HG03378 (cell line): ENCODE measurements around the gene BIK.

ENCODE experiments used
- ATAC-seq: cut with Tn5 transposase; IDR thresholded peaks from one replicate; pipeline ENCODE4 v1.9.1; 2021; ENCODE audit warnings: mild to moderate bottlenecking, moderate library complexity; ENCODE audit not compliant: unreplicated experiment

Gene BIK

DNA sequence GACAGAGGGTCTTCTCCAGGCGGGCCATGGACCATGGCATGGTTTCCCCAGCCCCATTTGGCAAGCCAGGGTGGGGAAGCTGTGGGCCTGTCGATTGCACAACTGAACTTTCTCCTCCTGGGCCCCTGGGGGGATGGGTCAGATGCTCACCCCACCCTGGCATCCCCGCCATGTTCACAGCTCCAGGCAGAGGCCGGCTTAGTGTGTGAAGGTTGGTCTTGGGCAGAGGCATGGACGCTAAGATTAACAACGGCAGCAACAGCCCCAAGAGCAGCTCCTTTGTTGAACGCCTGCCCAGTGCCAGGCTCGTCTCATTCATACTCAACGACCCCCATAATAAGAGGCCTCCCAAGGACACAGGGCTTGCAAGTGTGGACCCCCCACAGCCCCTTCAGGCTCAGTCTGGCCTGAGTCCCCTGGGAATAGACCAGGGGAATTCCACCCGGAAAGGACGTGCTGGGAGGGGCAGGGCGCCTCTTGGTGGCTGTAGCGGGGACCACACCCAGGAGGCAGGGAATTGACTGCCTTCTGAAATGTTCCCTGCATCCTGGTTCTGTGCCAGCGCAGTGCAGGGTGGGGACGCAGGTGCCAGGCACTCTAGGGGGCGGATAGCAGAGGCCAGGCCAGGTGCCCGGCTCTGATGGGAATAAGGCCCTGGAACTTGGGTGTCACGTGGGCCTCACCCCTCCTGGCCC is 49.1 kb downstream of the BIK start:
- no peak for ATAC-seq

DNA sequence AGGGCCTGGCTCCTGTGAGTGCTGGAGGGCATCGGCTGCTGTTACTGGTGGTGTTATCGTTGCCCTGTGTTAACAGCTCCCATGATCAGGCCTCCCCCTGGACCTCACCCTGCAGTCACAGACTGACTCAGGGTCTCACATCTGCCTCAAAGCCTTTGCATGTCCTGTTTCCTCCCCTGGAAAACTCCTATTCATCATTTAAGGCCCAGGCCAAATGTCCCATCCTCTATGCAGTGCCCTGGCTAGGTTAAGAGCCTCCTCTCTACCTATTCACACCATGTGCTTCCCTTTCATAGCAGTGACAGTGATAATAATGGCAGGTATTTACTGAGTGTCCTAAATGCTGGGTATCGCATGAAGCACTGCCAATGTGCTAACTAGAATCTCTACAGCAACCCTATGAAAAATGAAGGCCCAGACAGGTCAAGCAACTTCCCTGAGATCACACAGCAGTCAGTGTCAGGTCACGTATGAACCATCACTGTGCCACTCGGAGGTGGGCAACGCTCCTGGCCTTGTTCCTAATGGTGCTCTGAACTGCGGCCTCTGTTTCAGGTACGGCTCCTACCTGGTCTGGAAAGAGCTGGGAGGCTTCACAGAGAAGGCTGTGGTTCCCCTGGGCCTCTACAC is 50.1 kb downstream of the BIK start:
- ATAC-seq, result no peak

DNA sequence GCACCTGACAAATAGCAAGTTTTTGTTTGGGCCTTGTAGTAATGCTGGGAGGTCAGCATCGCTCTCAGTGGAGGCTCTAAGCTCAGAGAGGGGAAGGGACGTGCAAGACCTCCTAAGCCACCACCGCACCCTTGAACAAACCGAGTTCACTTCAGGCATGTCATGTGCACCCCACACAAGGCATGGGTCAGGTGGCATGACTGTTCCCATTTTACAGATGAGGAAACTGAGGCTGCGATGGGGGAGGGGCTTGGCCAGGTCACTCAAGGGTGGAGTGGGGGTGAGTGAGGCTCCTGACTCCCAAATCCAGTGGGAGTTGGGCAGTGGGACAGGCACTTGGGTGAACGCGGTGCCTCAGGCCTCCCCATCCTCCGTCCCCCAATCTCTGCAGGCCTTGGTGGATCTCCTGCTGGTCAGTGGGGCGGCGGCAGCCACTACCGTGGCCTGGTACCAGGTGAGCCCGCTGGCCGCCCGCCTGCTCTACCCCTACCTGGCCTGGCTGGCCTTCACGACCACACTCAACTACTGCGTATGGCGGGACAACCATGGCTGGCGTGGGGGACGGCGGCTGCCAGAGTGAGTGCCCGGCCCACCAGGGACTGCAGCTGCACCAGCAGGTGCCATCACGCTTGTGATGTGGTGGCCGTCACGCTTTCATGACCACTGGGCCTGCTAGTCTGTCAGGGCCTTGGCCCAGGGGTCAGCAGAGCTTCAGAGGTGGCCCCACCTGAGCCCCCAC is 52.0 kb downstream of the BIK start:
- no peak for ATAC-seq

GRCh38 chr22:43163241-43163795 is 52.8 kb downstream of the BIK start:
- ATAC-seq, result no peak

- no peak for ATAC-seq
Observed at GRCh38 chr22:43164636-43165035, 54.1 kb downstream of the BIK start.

GRCh38 chr22:43166132-43166930 is 55.8 kb downstream of the BIK start:
- ATAC-seq, result no peak

- no peak for ATAC-seq
Observed at GRCh38 chr22:43167001-43167589, 56.5 kb downstream of the BIK start.

GRCh38 chr22:43168471-43169309 is 58.1 kb downstream of the BIK start:
- ATAC-seq, result no peak

GRCh38 chr22:43169310-43170130 is 59.0 kb downstream of the BIK start:
- ATAC-seq, result no peak

GRCh38 chr22:43170131-43170480 is 59.6 kb downstream of the BIK start:
- no peak for ATAC-seq

GRCh38 chr22:43171019-43171491 is 60.5 kb downstream of the BIK start:
- ATAC-seq, result no peak

GRCh38 chr22:43171607-43172006 is 61.1 kb downstream of the BIK start:
- ATAC-seq, result no peak

GRCh38 chr22:43172191-43172590 is 61.6 kb downstream of the BIK start:
- ATAC-seq, result no peak

DNA sequence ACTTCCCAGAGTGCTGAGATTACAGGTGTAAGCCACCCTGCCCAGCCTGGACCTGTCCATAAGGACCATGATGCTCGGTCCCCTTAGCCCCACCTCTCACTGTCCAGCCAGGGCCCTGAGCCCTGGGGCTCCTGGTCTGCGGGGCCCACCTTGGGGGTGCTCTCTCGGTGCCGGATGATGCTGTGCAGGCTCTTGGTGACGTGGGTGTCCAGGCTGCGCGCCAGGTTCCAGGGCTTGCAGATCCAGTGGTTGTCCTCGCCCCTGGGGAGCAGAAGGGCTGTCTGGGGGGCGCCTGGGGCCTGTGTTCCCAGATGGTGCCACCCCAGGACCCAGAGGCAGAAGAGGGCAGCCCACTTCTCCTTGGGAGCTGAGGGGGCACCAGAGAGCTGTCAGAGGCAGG is 63.0 kb downstream of the BIK start:
- no peak for ATAC-seq

DNA sequence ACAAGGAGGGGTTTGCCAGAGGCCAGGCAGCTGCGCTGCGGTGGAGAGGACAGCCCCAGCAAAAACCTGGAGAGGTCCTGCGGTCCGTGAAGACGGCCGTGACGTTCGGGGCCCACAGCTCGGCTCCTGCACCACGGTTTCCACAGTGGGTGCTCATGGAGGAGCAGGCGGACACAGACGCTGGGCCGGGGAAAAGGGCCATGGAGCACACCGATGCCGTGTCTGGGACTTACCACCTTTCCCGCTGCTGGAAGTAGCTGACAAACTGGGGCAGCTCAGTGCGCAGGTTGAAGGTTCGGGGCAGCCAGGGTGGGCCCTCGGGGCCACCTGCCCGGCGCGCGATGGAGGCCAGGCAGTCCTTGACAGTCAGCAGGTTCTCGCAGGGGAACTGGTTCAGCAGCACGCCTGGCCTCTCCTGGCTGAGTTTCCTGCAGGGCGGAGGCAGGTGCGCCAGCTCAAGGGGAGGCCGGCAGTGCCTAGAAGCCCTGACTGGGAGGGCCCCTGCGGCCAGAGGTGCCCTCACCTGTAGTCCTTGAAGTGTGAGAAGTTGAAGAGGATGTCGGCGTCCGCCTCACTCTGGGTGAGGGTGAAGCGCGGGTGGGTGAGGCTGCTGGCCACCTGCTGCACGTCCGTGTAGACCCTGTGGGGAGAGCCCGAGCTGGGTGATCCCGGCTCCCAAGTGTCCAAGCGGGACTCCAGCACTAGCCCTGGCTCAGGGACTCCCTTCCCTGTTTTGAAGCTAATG is 63.6 kb downstream of the BIK start:
- ATAC-seq, result no peak

- ATAC-seq, result no peak
Observed at GRCh38 chr22:43174941-43175531, 64.5 kb downstream of the BIK start.

- no peak for ATAC-seq
Observed at GRCh38 chr22:43176090-43176489, 65.5 kb downstream of the BIK start.

DNA sequence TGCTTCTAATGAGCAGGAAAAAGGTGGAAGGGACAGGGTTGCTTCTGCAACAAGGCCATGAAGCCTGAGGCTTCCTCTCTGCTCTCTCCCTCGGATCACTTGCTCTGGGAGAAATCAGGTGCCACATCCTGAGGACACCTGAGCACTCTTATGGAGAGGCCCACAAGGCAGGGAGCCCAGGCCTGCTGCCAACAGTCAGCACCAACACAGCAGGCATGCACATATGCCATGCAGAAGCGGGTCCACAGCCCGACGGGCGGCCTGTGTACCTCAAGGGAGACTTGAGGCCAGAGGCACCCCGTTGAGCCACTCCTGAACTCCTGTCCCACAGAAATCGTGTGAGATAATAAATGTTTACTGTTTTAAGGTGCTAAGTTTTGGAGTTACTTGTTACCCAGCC is 66.9 kb downstream of the BIK start:
- no peak for ATAC-seq
